ENCODE results near the gene DSC3.
"Not testable (repeated sequence)": the region's sequence is repeated elsewhere in the genome, so short reads cannot be mapped to it uniquely, and the experiment has no call there.

The DSC3 gene

GRCh38 chr18:31040686-31041270 lies 1.8 kb downstream of the DSC3 start:
- no peak for DNase-seq

GRCh38 chr18:31039426-31039825 lies 3.1 kb downstream of the DSC3 start:
- DNase-seq = no peak

- not testable (repeated sequence) for DNase-seq
These were observed 4.9 kb downstream of the DSC3 start for GRCh38 chr18:31037686-31038085.

- no peak for DNase-seq
These were observed 8.0 kb downstream of the DSC3 start for GRCh38 chr18:31034541-31034940.

- DNase-seq = no peak
These were observed 11.8 kb downstream of the DSC3 start for GRCh38 chr18:31030574-31031278.

GRCh38 chr18:31015715-31016434 lies 26.7 kb downstream of the DSC3 start:
- DNase-seq = no peak

- not testable (repeated sequence) for DNase-seq
These were observed 31.1 kb downstream of the DSC3 start for GRCh38 chr18:31011455-31011854.

- DNase-seq = no peak
These were observed 31.9 kb downstream of the DSC3 start for GRCh38 chr18:31010601-31011000.

- DNase-seq = no peak
These were observed 42.5 kb downstream of the DSC3 start for GRCh38 chr18:30999887-31000628.

GRCh38 chr18:30999186-30999585 lies 43.4 kb downstream of the DSC3 start:
- no peak for DNase-seq

GRCh38 chr18:30997223-30997622 lies 45.3 kb downstream of the DSC3 start:
- no peak for DNase-seq

- no peak for DNase-seq
These were observed 50.3 kb downstream of the DSC3 start for GRCh38 chr18:30992231-30992630.

GRCh38 chr18:30991397-30991796 lies 51.1 kb downstream of the DSC3 start:
- DNase-seq = no peak

GRCh38 chr18:30989141-30989540 lies 53.4 kb downstream of the DSC3 start:
- no peak for DNase-seq

GRCh38 chr18:30988440-30988839 lies 54.1 kb downstream of the DSC3 start:
- DNase-seq = no peak

GRCh38 chr18:30987467-30988241 lies 54.9 kb downstream of the DSC3 start:
- DNase-seq = peak in 1 of 6 experiments; percentile 1

- DNase-seq = no peak
These were observed 56.8 kb downstream of the DSC3 start for GRCh38 chr18:30985753-30986152.

- DNase-seq = no peak
These were observed 60.1 kb downstream of the DSC3 start for GRCh38 chr18:30982285-30982992.

GRCh38 chr18:30978091-30978490 lies 64.5 kb downstream of the DSC3 start:
- not testable (repeated sequence) for DNase-seq

GRCh38 chr18:30971338-30971956 lies 71.1 kb downstream of the DSC3 start:
- peak in 2 of 6 experiments; percentile 5 to 6 for DNase-seq

GRCh38 chr18:30970196-30970816 lies 72.2 kb downstream of the DSC3 start:
- DNase-seq = peak in 1 of 6 experiments; percentile 4
